ENCODE results near the gene POLR2H. TPM values are rescaled to one million over a fixed set of nuclear protein-coding genes. Genes with fewer than 3 reads are reported as not detected.
A peak's percentile ranks its signal among the peaks of the same experiment; 100 is the strongest.

The POLR2H gene
- total RNA-seq, 1 donor from 2014 or later = 159 TPM

- intact Hi-C loops (cut with micrococcal nuclease) = no loop called here
- H3K4me3 Mint-ChIP-seq = no peak overlapping the region
These were observed 9.2 kb upstream of the POLR2H start for GRCh38 chr3:184352149-184352785.

GRCh38 chr3:184352897-184353545, 8.5 kb upstream of the POLR2H start:
- no peak for DNase-seq
- Mint-ChIP-seq H3K27ac (no peak overlapping the region), H3K36me3 (ENCODE audit: low read depth) (no peaks in the 10 kb centered on the region), H3K9me3 (no peaks in the 10 kb centered on the region), H3K4me3 (no peak overlapping the region), H3K4me1 (no peaks in the 10 kb centered on the region), H3K27me3 (no peaks in the 10 kb centered on the region)
- intact Hi-C loops (cut with micrococcal nuclease) = no loop called here

More at GRCh38 chr3:184352149-184352785, 9.2 kb upstream of the POLR2H start:
- DNase-seq = no peak
- Mint-ChIP-seq H3K27me3 (no peaks in the 10 kb centered on the region), H3K9me3 (no peaks in the 10 kb centered on the region), H3K4me1 (peaks cover 4% of the 10 kb centered on the region), H3K27ac (no peak overlapping the region), H3K36me3 (ENCODE audit: low read depth) (no peaks in the 10 kb centered on the region)

GRCh38 chr3:184353546-184353941, 8.0 kb upstream of the POLR2H start:
- intact Hi-C loops (cut with micrococcal nuclease) = no loop called here
- Mint-ChIP-seq H3K4me3 (no peak overlapping the region), H3K9me3 (no peaks in the 10 kb centered on the region), H3K27me3 (no peaks in the 10 kb centered on the region), H3K27ac (no peak overlapping the region), H3K36me3 (ENCODE audit: low read depth) (no peaks in the 10 kb centered on the region), H3K4me1 (no peaks in the 10 kb centered on the region)
- DNase-seq = no peak

- Mint-ChIP-seq H3K4me1 (no peaks in the 10 kb centered on the region), H3K36me3 (ENCODE audit: low read depth) (no peaks in the 10 kb centered on the region), H3K4me3 (no peak overlapping the region), H3K27ac (no peak overlapping the region), H3K9me3 (no peaks in the 10 kb centered on the region), H3K27me3 (no peaks in the 10 kb centered on the region)
- intact Hi-C loops (cut with micrococcal nuclease) = no loop called here
- peak; percentile 87 for DNase-seq
These were observed 7.3 kb upstream of the POLR2H start for GRCh38 chr3:184354121-184354728.

- no peaks in the 10 kb centered on the region for H3K9me3 Mint-ChIP-seq
- no peaks in the 10 kb centered on the region for H3K27me3 Mint-ChIP-seq
- no peak for DNase-seq
- H3K36me3 Mint-ChIP-seq (ENCODE audit: low read depth) = no peaks in the 10 kb centered on the region
- no peak overlapping the region for H3K4me3 Mint-ChIP-seq
- H3K27ac Mint-ChIP-seq = no peak overlapping the region
- no peaks in the 10 kb centered on the region for H3K4me1 Mint-ChIP-seq
- intact Hi-C loops (cut with micrococcal nuclease) = no loop called here
These were observed 6.8 kb upstream of the POLR2H start for GRCh38 chr3:184354754-184355153.

- peaks cover 5% of the 10 kb centered on the region for H3K27me3 Mint-ChIP-seq
- H3K36me3 Mint-ChIP-seq (ENCODE audit: low read depth) = no peaks in the 10 kb centered on the region
- H3K4me3 Mint-ChIP-seq = no peak overlapping the region
- DNase-seq = no peak
- H3K27ac Mint-ChIP-seq = no peak overlapping the region
- no peaks in the 10 kb centered on the region for H3K9me3 Mint-ChIP-seq
- no peaks in the 10 kb centered on the region for H3K4me1 Mint-ChIP-seq
- intact Hi-C loops (cut with micrococcal nuclease) = no loop called here
These were observed 6.1 kb upstream of the POLR2H start for GRCh38 chr3:184355261-184356040.

- Mint-ChIP-seq H3K4me1 (peaks cover 4% of the 10 kb centered on the region), H3K27me3 (peaks cover 6% of the 10 kb centered on the region), H3K9me3 (no peaks in the 10 kb centered on the region), H3K27ac (no peak overlapping the region), H3K4me3 (no peak overlapping the region), H3K36me3 (ENCODE audit: low read depth) (no peaks in the 10 kb centered on the region)
- intact Hi-C loops (cut with micrococcal nuclease) = no loop called here
- DNase-seq = no peak
These were observed 4.0 kb upstream of the POLR2H start for GRCh38 chr3:184357248-184358123.

GRCh38 chr3:184358124-184358767, 3.3 kb upstream of the POLR2H start:
- H3K27me3 Mint-ChIP-seq = peaks cover 8% of the 10 kb centered on the region
- H3K36me3 Mint-ChIP-seq (ENCODE audit: low read depth) = peaks cover 2% of the 10 kb centered on the region
- H3K4me3 Mint-ChIP-seq = no peak overlapping the region
- H3K9me3 Mint-ChIP-seq = no peaks in the 10 kb centered on the region
- no peak for DNase-seq
- no peak overlapping the region for H3K27ac Mint-ChIP-seq
- intact Hi-C loops (cut with micrococcal nuclease) = no loop called here
- peaks cover 4% of the 10 kb centered on the region for H3K4me1 Mint-ChIP-seq

GRCh38 chr3:184358921-184359350, 2.6 kb upstream of the POLR2H start:
- intact Hi-C loops (cut with micrococcal nuclease) = no loop called here
- Mint-ChIP-seq H3K27me3 (peaks cover 8% of the 10 kb centered on the region), H3K9me3 (no peaks in the 10 kb centered on the region), H3K4me3 (no peak overlapping the region), H3K36me3 (ENCODE audit: low read depth) (peaks cover 6% of the 10 kb centered on the region), H3K27ac (no peak overlapping the region), H3K4me1 (peaks cover 4% of the 10 kb centered on the region)
- DNase-seq = no peak

- Mint-ChIP-seq H3K27me3 (peaks cover 8% of the 10 kb centered on the region), H3K4me3 (peak overlapping the region; percentile 98), H3K9me3 (no peaks in the 10 kb centered on the region), H3K36me3 (ENCODE audit: low read depth) (peaks cover 10% of the 10 kb centered on the region), H3K4me1 (peaks cover 8% of the 10 kb centered on the region), H3K27ac (no peak overlapping the region)
- no peak for DNase-seq
- intact Hi-C loops (cut with micrococcal nuclease) = loop anchor here (5.0 kb wide), 1 partner anchor 168 kb away; no protein-coding TSS in a partner anchor
These were observed 1.9 kb upstream of the POLR2H start for GRCh38 chr3:184359610-184360009.

- Mint-ChIP-seq H3K9me3 (no peaks in the 10 kb centered on the region), H3K27me3 (peaks cover 8% of the 10 kb centered on the region), H3K4me1 (peaks cover 15% of the 10 kb centered on the region), H3K27ac (peak overlapping the region; percentile 56), H3K4me3 (peak overlapping the region; percentile 98), H3K36me3 (ENCODE audit: low read depth) (peaks cover 17% of the 10 kb centered on the region)
- DNase-seq = no peak
- intact Hi-C loops (cut with micrococcal nuclease) = loop anchor here (5.0 kb wide), 1 partner anchor 167 kb away; no protein-coding TSS in a partner anchor
These were observed 1.2 kb upstream of the POLR2H start for GRCh38 chr3:184360070-184360928.

GRCh38 chr3:184360929-184361531, 480 bp upstream of the POLR2H start:
- peak overlapping the region; percentile 56 for H3K27ac Mint-ChIP-seq
- H3K4me3 Mint-ChIP-seq = peak overlapping the region; percentile 98
- no peak for DNase-seq
- H3K9me3 Mint-ChIP-seq = no peaks in the 10 kb centered on the region
- peaks cover 18% of the 10 kb centered on the region for H3K4me1 Mint-ChIP-seq
- intact Hi-C loops (cut with micrococcal nuclease) = loop anchor here (5.0 kb wide), 1 partner anchor 166 kb away; no protein-coding TSS in a partner anchor
- H3K36me3 Mint-ChIP-seq (ENCODE audit: low read depth) = peaks cover 21% of the 10 kb centered on the region
- peaks cover 8% of the 10 kb centered on the region for H3K27me3 Mint-ChIP-seq
